ENCODE data around the gene S100PBP.
A peak's percentile ranks its signal among the peaks of the same experiment; 100 is the strongest.
"Not testable (repeated sequence)": the region's sequence is repeated elsewhere in the genome, so short reads cannot be mapped to it uniquely, and the experiment has no call there.

Gene S100PBP

DNA sequence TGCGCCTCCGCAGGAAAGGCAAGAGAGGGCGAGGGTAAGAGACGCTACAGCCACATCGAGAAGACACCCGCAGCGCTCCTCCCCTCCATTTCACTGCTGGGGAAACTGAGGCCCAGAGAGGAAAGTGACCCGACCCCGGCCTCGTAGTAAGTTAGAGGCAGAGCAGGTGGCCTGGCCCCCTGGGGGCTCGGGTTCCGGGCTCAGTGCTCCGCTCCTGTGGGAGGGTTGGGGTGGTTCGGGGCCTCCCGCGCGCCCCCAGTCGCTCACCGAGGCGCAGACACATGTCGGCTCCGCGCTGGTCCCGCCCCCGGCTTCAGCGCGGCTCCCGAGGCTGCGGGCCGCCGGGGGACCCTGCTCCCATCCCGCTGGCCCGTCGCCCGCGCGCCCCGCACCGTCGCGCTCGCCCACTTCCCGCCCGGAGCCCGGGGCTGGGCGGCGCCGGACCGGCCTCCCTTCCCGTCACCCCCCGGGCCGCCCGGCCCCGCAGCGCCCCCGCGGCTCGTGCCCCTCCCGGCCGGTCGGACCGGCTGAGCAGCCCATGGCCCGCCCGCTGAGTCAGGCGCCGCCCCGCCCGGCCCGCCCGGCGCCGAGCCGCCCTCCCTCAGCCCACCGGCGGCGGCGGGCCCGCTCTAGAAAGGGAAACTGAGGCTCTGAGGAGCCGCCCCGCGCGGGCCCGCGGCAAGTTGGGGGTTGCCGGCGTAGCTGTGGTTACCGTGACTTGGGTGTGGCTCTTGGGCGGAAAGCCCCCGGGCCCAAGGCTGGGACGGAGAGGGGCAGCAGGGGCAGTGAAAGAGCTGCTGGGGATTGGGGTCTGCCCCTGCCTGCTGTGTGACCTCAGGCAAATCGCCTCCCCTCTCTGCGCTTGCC lies 83.7 kb downstream of the S100PBP start, which contains the start of gene TMEM54:
Gene TMEM54 (minus strand): TSS at position 434 of the 867 bp plus-strand sequence. CDS start 151 bp downstream, at position 283.
- Histone ChIP-seq H3K27me3 (peaks cover 20% of the 10 kb centered on the region), H3K4me1 (no peaks in the 10 kb centered on the region), H3K4me3 (ENCODE audit: low read depth, low read length) (peak within 1 kb of the TSS; percentile 11; the same call in 1 of the 2 replicates), H3K9me3 (no peaks in the 10 kb centered on the region), H3K36me3 (no peaks in the 10 kb centered on the region)
- TF ChIP-seq, protein P1, sequence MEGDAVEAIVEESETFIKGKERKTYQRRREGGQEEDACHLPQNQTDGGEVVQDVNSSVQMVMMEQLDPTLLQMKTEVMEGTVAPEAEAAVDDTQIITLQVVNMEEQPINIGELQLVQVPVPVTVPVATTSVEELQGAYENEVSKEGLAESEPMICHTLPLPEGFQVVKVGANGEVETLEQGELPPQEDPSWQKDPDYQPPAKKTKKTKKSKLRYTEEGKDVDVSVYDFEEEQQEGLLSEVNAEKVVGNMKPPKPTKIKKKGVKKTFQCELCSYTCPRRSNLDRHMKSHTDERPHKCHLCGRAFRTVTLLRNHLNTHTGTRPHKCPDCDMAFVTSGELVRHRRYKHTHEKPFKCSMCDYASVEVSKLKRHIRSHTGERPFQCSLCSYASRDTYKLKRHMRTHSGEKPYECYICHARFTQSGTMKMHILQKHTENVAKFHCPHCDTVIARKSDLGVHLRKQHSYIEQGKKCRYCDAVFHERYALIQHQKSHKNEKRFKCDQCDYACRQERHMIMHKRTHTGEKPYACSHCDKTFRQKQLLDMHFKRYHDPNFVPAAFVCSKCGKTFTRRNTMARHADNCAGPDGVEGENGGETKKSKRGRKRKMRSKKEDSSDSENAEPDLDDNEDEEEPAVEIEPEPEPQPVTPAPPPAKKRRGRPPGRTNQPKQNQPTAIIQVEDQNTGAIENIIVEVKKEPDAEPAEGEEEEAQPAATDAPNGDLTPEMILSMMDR (IDR thresholded peaks at IDR 0.05; ENCODE audit: low read depth, low read length): no peak
- DNase-seq: no peak

DNA sequence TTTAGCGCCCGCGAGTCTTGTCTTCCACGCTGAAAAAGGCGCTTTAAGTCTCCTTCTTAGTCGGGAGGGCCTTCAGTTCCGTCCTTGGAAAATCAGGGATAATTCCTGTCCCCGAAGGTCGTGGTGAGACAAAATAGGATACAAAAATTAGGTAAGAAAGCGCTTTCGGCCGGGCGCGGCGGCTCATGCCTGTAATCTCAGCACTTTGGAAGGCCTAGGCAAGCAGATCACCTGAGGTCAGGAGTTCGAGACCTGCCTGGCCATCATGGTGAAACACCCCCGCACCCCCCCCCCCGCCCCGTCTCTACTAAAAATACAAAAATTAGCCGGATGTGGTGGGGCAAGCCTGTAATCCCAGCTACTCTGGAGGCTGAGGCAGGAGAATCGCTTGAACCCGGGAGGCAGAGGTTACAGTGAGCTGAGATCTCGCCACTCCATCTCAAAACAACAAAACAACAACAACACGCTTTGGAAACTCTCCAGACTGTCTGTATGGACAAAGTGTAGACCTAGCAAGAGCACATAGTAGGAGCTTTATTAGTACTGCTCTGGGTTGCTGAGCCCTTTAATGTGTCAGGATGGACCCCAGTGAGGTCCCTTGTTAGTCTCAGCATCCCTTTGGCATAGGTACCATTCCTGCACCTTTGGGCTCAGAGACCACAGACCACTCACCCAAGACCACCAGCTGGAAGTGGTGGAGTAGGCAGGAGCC lies 84.5 kb downstream of the S100PBP start:
- Histone ChIP-seq H3K4me3 (ENCODE audit: low read depth, low read length) (no peak overlapping the region), H3K27me3 (peaks cover 20% of the 10 kb centered on the region), H3K9me3 (no peaks in the 10 kb centered on the region), H3K36me3 (no peaks in the 10 kb centered on the region), H3K4me1 (no peaks in the 10 kb centered on the region)
- DNase-seq: no peak
- TF ChIP-seq, protein P1 (IDR thresholded peaks at IDR 0.05; ENCODE audit: low read depth, low read length): no peak

DNA sequence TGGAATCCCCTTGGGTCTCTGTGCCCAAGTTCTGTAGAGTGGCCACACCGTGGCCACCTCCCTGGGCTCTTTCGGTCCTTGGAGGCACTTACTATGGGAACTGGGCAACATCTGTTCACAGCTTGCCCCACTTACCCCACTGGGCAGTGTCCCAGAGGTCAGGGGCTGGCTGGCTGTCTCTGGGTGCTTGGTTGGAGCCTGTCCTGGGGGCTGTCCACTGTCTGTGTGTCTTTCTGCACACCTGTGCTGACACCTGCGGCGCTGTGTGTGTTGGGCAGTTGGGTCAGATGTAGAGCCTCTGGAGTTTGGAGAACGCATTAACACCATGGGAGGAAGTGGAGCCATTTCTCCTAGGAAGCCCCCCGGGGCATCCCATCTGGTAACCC lies 85.1 kb downstream of the S100PBP start:
- Histone ChIP-seq H3K36me3 (no peaks in the 10 kb centered on the region), H3K27me3 (peaks cover 20% of the 10 kb centered on the region), H3K4me3 (ENCODE audit: low read depth, low read length) (no peak overlapping the region), H3K4me1 (no peaks in the 10 kb centered on the region), H3K9me3 (no peaks in the 10 kb centered on the region)
- DNase-seq: no peak
- TF ChIP-seq, protein P1 (IDR thresholded peaks at IDR 0.05; ENCODE audit: low read depth, low read length): no peak

DNA sequence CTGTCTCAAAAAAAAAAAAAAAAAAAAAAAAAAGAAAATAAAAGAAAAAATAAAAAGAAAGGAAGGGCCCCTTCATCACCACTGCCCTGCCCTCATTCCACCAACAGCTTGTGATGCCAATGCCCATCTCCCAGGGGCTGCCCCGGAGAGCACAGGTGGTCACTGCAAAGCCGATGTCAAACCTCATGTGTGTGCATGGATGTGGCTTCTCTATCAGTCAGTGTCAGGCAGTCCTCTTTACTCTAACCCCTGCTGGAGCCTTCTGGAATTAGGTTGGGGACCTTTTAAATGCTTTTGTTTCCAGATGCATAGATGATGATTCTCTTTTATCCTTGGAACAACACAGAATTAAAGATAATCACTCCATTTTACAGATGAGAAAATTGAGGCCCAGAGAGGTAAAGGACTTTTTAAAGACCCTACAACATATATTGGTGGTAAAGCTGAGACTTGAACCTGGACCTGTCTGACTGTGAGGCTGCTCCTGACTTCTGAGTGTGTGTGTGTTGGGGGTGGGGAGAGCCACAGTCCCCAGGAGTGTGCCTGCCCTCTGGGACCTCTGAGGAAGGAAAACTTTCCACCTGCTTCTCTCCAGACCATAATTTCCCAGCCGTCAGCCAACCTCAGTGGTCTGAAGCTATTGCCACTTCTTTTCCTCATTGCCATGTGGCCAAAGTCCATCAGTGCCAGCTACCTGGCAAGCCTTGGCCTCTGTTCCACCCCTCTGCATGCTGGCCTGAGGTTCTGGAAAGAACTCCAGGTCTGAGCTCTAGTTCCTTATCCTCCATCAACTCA lies 86.7 kb downstream of the S100PBP start:
- no peaks in the 10 kb centered on the region for H3K9me3 ChIP-seq
- peaks cover 20% of the 10 kb centered on the region for H3K27me3 ChIP-seq
- TF ChIP-seq, protein P1 (IDR thresholded peaks at IDR 0.05; ENCODE audit: low read depth, low read length): no peak
- no peaks in the 10 kb centered on the region for H3K4me1 ChIP-seq
- no peak overlapping the region for H3K4me3 ChIP-seq (ENCODE audit: low read depth, low read length)
- no peaks in the 10 kb centered on the region for H3K36me3 ChIP-seq
- DNase-seq: no peak

DNA sequence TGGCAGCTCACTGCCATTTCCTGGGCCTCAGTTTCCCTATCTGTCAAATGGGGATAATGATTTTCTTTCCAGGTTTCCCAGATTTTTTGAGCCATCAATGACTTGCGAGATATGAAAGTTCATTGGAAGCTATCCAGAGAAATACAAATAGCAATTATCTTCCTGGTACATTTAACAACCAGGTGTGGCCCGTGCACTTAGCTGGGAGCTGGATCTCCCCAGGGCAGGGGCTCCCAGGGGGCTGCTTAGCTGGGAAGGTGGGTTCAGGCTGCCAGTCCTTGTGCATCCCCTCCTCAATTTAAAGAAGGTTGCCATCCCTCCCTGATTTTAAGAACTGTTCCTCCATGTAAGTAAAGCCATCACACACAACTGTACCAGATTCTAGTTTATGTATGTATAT lies 87.3 kb downstream of the S100PBP start:
- Histone ChIP-seq H3K4me1 (no peaks in the 10 kb centered on the region), H3K36me3 (no peaks in the 10 kb centered on the region), H3K4me3 (ENCODE audit: low read depth, low read length) (no peak overlapping the region), H3K27me3 (peaks cover 20% of the 10 kb centered on the region), H3K9me3 (no peaks in the 10 kb centered on the region)
- no peak for DNase-seq
- TF ChIP-seq, protein P1 (IDR thresholded peaks at IDR 0.05; ENCODE audit: low read depth, low read length): no peak

GRCh38 chr1:32905588-32905987 lies 88.1 kb downstream of the S100PBP start:
- peaks cover 18% of the 10 kb centered on the region for H3K27me3 ChIP-seq
- not testable (repeated sequence) for DNase-seq; H3K4me1 ChIP-seq; H3K4me3 ChIP-seq (ENCODE audit: low read depth, low read length); H3K9me3 ChIP-seq; H3K36me3 ChIP-seq

Measured in BE2C (cell line).